GM06990 (cell line): ENCODE results near the gene UBE3C.

ENCODE experiments used
- DNase-seq: peaks from one replicate; pipeline ENCODE4 v3.0.0-alpha.2; 2011; ENCODE audit not compliant: insufficient read length; ENCODE audit errors: extremely low read depth
- H3K27me3 ChIP-seq: replicated peaks from 2 replicates; pipeline ENCODE4 v1.6.0; 2011; ENCODE audit warnings: low read length; ENCODE audit not compliant: control insufficient read depth, insufficient read depth
- H3K36me3 ChIP-seq: 2 replicates; pipeline ENCODE4 v1.5.1; 2011; ENCODE audit warnings: low read length; ENCODE audit not compliant: control insufficient read depth, insufficient read depth
- H3K4me3 ChIP-seq: replicated peaks from 2 replicates; pipeline ENCODE4 v1.5.1; 2011; ENCODE audit warnings: low read depth, mild to moderate bottlenecking, control low read depth, low read length
- CTCF ChIP-seq: IDR thresholded peaks from 2 replicates; pipeline ENCODE4 v1.5.1; 2011; ENCODE audit warnings: low read length, control low read depth, mild to moderate bottlenecking, inconsistent platforms; ENCODE audit not compliant: insufficient read depth, poor library complexity, severe bottlenecking

Gene UBE3C

GRCh38 chr7:157138424-157139110 lies at the start of gene UBE3C:
UBE3C (plus strand) TSS chr7:157138926; CDS start chr7:157139273, 347 bp downstream.
- DNase-seq = peak; percentile 95
- peak within 1 kb of the TSS; percentile 89 for H3K4me3 ChIP-seq
- TF ChIP-seq CTCF = no peak

GRCh38 chr7:157089100-157089610 lies 49.6 kb upstream of the UBE3C start:
- Histone ChIP-seq H3K4me3 (no peak overlapping the region), H3K27me3 (no peaks in the 10 kb centered on the region), H3K36me3 (no peaks in the 10 kb centered on the region)
- TF ChIP-seq CTCF = no peak
- no peak for DNase-seq

More at GRCh38 chr7:157138424-157139110, at the start of gene UBE3C:
- Histone ChIP-seq H3K27me3 (no peaks in the 10 kb centered on the region), H3K36me3 (peaks cover 7% of the 10 kb centered on the region)

DNA sequence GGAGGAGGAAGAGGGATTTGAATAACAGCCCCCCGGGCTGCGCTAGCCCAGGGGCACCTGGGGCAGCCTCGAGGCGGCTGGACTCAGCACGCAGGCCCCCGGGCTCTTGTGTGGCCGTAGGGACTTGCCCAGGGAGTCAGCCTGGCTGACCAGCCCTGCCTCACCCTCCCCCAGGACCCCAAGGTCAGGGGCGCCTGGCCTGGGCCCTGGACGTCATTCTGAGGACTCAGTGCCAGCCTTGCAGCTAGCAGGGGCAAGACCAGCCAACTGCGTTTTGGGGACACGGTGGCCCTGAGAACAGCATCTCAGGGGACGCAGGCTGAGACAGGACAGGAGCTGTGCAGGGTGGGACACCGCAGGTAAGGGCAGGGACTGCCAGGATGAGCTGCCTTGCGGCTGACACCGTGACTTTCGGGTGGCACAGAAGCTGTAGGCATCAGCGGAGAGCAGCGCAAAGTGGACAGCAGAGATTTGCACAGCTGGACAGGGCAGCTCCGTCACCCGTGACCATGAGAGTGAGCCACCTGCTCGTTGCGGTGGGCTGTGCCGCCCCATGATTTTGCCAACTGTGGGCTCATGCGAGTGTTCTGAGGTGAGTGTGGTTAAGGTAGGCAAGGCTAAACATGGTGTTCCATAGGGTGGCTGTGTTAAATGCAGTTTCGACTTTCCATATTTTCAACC lies 48.1 kb upstream of the UBE3C start:
- Histone ChIP-seq H3K36me3 (no peaks in the 10 kb centered on the region), H3K27me3 (no peaks in the 10 kb centered on the region), H3K4me3 (no peak overlapping the region)
- no peak for DNase-seq
- no peak for TF ChIP-seq CTCF

DNA sequence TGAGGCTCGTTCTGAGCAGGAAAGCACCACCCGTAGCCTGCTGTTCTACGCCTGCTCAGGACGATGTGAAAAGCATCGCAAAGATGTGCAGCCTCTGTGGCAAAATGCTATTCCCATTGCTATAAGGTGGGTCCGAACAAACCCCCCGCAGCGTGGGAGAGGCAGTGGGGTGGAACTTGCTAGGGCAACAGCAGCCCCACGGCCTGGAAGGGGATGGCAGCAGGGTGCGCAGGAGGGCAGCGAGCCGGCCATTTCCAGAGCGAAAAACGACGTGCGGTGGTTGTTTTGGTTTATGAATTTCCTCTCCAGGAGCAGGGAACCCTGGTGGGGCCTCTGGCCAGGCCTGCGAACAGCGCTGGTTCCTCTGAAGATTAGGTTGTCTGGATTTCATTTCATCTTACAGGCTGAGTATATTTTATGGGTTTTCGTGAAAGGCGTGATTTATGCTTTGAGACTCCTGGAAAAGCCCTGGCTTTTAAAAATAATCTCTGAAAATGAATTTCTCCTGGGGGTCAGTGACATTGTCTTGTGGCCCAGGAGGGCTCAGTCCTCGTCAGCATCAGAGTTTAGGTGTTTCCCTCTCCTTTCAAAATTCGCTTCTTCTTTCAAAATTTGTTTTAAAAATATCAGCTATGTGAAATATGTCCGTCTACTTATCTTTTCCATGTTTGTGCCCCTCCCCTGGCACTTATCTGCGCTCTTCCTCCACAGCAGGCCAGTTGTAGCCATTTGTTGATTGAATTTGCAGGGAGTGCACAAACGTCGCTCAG lies 42.3 kb upstream of the UBE3C start:
- TF ChIP-seq CTCF = no peak

DNA sequence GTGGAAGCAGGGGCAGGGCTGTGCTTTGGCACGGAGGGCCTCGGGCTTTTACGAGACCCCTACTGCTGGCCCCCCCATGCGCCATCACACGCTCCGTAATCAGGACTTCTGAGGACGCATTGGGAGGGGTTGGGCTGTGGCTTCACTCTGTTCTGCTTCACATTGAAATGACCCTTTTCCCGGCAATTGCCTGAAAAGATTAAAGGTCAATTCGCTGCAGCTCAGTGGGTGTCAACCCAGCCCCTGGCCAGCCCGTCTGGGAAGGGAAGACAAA lies 41.7 kb upstream of the UBE3C start:
- no peak for TF ChIP-seq CTCF
- DNase-seq = no peak
- Histone ChIP-seq H3K4me3 (no peak overlapping the region), H3K27me3 (no peaks in the 10 kb centered on the region), H3K36me3 (no peaks in the 10 kb centered on the region)

More for the DNA sequence above, 42.3 kb upstream of the UBE3C start:
- no peak overlapping the region for H3K4me3 ChIP-seq
- no peak for DNase-seq
- no peaks in the 10 kb centered on the region for H3K27me3 ChIP-seq
- no peaks in the 10 kb centered on the region for H3K36me3 ChIP-seq
